ENCODE results near the gene HOXB7.

HOXB7 gene

DNA sequence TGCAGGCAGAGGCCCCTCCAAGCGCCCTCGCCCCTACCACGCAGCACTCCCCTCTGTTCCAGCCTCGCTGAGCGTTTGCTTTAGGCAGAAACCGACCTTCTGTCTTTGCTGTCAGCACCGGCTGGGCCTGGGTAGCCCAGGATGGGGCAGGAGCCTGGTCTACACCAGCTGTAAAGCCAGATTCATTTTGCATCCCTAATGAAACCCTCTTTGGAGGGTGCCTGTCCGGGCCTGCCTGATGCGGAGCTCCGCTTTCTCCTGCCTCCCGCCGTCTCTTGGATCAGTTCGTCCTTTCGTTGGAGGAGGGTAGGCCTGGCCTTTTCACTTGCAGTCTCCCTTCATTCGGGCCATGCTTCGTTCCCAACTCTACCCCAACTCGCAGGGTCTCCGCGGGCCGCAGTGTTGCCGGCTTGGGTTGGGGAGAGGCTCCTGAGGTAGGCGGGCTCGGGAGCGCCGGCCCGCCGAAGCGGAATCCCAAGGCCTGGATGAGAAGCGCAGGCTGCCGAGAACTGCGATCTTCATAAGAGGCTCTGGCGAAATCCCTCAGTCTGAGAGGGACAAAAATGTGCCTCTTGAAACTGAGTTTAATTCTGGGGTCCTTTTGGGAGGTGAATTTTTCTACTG lies 9.1 kb upstream of the HOXB7 start:
- Histone ChIP-seq H3K27ac (ENCODE audit: low read depth, low read length) (no peak overlapping the region), H3K4me3 (ENCODE audit: low read depth, low read length) (no peak overlapping the region), H3K36me3 (ENCODE audit: control insufficient read depth, insufficient read depth, low read length) (no peaks in the 10 kb centered on the region), H3K4me1 (ENCODE audit: control insufficient read depth, insufficient read depth, low read length) (no peaks in the 10 kb centered on the region), H3K27me3 (ENCODE audit: control insufficient read depth, insufficient read depth, low read length) (peaks cover 100% of the 10 kb centered on the region), H3K9me3 (ENCODE audit: control insufficient read depth, insufficient read depth, low read length) (0 out of 2 replicates have a peak, but pooled peaks cover 3% of the 10 kb centered on the region), H3K9ac (ENCODE audit: low read depth, low read length) (no peak overlapping the region)

- Histone ChIP-seq H3K4me3 (ENCODE audit: low read depth, low read length) (no peak overlapping the region), H3K9me3 (ENCODE audit: control insufficient read depth, insufficient read depth, low read length) (0 out of 2 replicates have a peak, but pooled peaks cover 3% of the 10 kb centered on the region), H3K27ac (ENCODE audit: low read depth, low read length) (no peak overlapping the region), H3K9ac (ENCODE audit: low read depth, low read length) (no peak overlapping the region), H3K36me3 (ENCODE audit: control insufficient read depth, insufficient read depth, low read length) (no peaks in the 10 kb centered on the region), H3K4me1 (ENCODE audit: control insufficient read depth, insufficient read depth, low read length) (no peaks in the 10 kb centered on the region), H3K27me3 (ENCODE audit: control insufficient read depth, insufficient read depth, low read length) (peaks cover 100% of the 10 kb centered on the region)
Observed at GRCh38 chr17:48618256-48618896, 7.6 kb upstream of the HOXB7 start.

DNA sequence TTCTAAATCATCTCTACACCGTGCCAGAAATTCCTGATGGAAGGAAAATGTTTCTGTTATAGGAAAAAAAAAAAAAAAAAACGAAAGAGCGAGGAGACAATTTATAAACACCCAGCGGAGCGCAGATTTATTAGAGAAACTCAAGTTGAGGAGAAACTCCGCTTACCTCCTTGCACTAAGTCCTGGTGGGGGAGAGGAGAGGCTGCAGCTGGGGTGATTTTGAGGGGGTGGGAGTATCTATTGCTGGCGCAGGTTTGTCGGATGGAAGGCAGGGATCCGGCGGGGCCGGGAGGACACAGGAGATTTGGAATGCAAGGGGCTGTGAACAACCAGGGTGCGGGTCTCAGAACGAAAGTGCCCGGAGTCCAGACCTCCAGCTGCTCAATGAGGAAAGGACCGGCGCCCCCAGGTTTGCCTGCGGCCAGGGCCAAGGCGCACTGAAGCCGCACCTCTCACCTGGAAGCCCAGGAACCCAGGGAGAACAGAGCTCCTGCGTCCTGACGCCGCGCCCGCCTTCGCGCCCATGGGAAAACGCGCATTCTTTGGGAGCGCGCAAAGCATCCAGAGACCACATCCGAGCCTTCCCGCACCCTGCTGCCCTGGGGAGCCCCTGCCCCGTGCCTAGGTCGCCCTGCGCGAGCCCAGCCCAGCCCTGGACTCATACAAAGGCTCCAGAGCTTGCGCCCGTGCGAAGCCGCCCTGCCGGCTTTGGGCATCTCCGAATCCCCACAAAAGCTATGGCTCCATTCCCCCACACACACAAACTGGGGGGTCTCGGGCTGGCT lies 6.8 kb upstream of the HOXB7 start:
- Histone ChIP-seq H3K27me3 (ENCODE audit: control insufficient read depth, insufficient read depth, low read length) (peaks cover 100% of the 10 kb centered on the region), H3K4me1 (ENCODE audit: control insufficient read depth, insufficient read depth, low read length) (no peaks in the 10 kb centered on the region), H3K9me3 (ENCODE audit: control insufficient read depth, insufficient read depth, low read length) (0 out of 2 replicates have a peak, but pooled peaks cover 3% of the 10 kb centered on the region), H3K4me3 (ENCODE audit: low read depth, low read length) (no peak overlapping the region), H3K36me3 (ENCODE audit: control insufficient read depth, insufficient read depth, low read length) (no peaks in the 10 kb centered on the region), H3K27ac (ENCODE audit: low read depth, low read length) (no peak overlapping the region), H3K9ac (ENCODE audit: low read depth, low read length) (no peak overlapping the region)

DNA sequence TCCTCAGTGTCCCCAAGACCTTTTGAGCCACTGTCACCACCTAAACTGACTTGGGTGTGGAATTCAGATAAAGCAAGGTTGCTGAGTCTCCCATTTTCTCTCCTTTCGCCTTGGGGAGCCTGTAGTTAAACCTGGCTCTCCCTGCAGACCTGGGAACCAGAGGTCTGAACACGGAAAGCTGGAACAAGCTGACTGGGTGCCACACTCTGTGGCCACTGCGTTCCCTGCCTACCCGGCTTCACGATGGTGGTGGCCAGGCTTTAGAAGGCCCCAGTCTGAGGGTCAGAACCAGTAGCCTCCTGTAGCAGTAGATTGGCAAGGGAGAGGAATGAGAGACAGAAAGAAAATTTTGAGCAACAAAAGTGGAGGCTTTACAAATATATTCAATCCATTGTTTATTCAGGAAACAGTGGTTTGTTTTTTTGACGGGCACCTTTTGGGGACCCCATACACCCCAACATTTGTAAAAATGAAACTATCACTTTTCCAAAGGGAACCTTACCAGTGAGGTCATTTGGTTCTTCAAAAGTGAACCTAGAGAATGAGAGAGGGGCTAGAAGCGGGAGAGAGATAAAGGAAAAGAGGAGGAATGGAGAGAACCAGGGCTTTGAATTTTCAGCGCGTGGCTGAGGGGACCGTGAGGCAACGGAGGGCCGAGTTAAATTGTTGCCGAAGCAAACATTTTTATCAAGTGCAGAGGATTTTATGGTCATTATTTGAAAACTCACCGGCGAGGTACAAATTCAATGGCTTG lies 6.1 kb upstream of the HOXB7 start:
- 0 out of 2 replicates have a peak, but pooled peaks cover under 1% of the 10 kb centered on the region for H3K9me3 ChIP-seq (ENCODE audit: control insufficient read depth, insufficient read depth, low read length)
- no peak overlapping the region for H3K9ac ChIP-seq (ENCODE audit: low read depth, low read length)
- no peaks in the 10 kb centered on the region for H3K4me1 ChIP-seq (ENCODE audit: control insufficient read depth, insufficient read depth, low read length)
- H3K27me3 ChIP-seq (ENCODE audit: control insufficient read depth, insufficient read depth, low read length), result peaks cover 100% of the 10 kb centered on the region
- no peaks in the 10 kb centered on the region for H3K36me3 ChIP-seq (ENCODE audit: control insufficient read depth, insufficient read depth, low read length)
- H3K4me3 ChIP-seq (ENCODE audit: low read depth, low read length), result no peak overlapping the region
- no peak overlapping the region for H3K27ac ChIP-seq (ENCODE audit: low read depth, low read length)

DNA sequence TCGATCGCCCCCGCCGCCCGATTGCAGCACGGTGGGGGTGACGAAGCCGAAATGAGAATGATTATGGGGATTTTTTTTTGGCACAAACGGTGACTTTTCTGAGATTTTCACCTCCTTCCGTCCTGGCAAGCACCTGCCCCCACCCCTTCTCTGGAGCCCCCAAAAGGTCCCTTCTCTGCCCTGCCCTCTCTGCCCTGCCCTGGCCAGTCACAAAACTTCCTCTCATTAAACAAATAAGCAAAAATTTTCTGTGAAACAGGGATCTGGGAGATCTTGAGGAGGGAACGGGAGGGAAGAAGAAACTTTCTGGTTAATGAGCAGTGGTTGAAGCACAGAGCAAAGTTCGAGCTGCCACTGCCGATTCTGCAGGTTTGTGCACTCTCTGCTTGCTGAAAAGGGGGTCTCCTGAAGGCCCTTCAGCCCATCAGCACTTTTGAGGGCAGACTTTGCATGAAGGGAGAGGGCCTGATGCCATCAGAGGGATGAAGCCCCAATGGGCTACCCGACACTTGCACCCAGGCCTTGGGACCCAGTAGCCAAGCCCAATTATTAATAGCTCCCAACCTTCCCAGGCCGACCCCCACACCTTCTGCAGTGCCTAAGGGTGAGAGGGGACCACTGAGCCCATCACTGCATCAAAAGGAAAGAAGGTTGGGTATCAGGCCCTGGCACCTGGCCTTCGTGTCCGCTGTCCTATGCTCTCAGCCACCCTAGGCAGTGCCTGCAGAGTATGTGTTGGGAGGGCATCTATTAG lies 5.3 kb upstream of the HOXB7 start:
- Histone ChIP-seq H3K9me3 (ENCODE audit: control insufficient read depth, insufficient read depth, low read length) (no peaks in the 10 kb centered on the region), H3K27ac (ENCODE audit: low read depth, low read length) (no peak overlapping the region), H3K36me3 (ENCODE audit: control insufficient read depth, insufficient read depth, low read length) (no peaks in the 10 kb centered on the region), H3K9ac (ENCODE audit: low read depth, low read length) (no peak overlapping the region), H3K4me3 (ENCODE audit: low read depth, low read length) (no peak overlapping the region), H3K4me1 (ENCODE audit: control insufficient read depth, insufficient read depth, low read length) (no peaks in the 10 kb centered on the region), H3K27me3 (ENCODE audit: control insufficient read depth, insufficient read depth, low read length) (peaks cover 100% of the 10 kb centered on the region)

GRCh38 chr17:48615047-48615962 lies 4.5 kb upstream of the HOXB7 start, which contains the start of gene HOXB8:
Gene HOXB8 (minus strand): TSS chr17:48615292. CDS start chr17:48614704, 588 bp downstream.
- H3K27ac ChIP-seq (ENCODE audit: low read depth, low read length), result no peak within 1 kb of the TSS
- H3K9ac ChIP-seq (ENCODE audit: low read depth, low read length), result no peak within 1 kb of the TSS
- H3K27me3 ChIP-seq (ENCODE audit: control insufficient read depth, insufficient read depth, low read length), result peaks cover 100% of the 10 kb centered on the region
- H3K9me3 ChIP-seq (ENCODE audit: control insufficient read depth, insufficient read depth, low read length), result no peaks in the 10 kb centered on the region
- H3K4me3 ChIP-seq (ENCODE audit: low read depth, low read length), result no peak within 1 kb of the TSS
- H3K4me1 ChIP-seq (ENCODE audit: control insufficient read depth, insufficient read depth, low read length), result peaks cover 5% of the 10 kb centered on the region; the same call in 1 of the 2 replicates
- no peaks in the 10 kb centered on the region for H3K36me3 ChIP-seq (ENCODE audit: control insufficient read depth, insufficient read depth, low read length)

- H3K27ac ChIP-seq (ENCODE audit: low read depth, low read length), result no peak overlapping the region
- H3K27me3 ChIP-seq (ENCODE audit: control insufficient read depth, insufficient read depth, low read length), result peaks cover 100% of the 10 kb centered on the region
- no peaks in the 10 kb centered on the region for H3K9me3 ChIP-seq (ENCODE audit: control insufficient read depth, insufficient read depth, low read length)
- H3K36me3 ChIP-seq (ENCODE audit: control insufficient read depth, insufficient read depth, low read length), result no peaks in the 10 kb centered on the region
- no peak overlapping the region for H3K9ac ChIP-seq (ENCODE audit: low read depth, low read length)
- H3K4me1 ChIP-seq (ENCODE audit: control insufficient read depth, insufficient read depth, low read length), result peaks cover 7% of the 10 kb centered on the region; the same call in 1 of the 2 replicates
- no peak overlapping the region for H3K4me3 ChIP-seq (ENCODE audit: low read depth, low read length)
Observed at GRCh38 chr17:48613862-48614694, 3.3 kb upstream of the HOXB7 start.

GRCh38 chr17:48612854-48613691 lies 2.3 kb upstream of the HOXB7 start:
- no peaks in the 10 kb centered on the region for H3K9me3 ChIP-seq (ENCODE audit: control insufficient read depth, insufficient read depth, low read length)
- no peak overlapping the region for H3K4me3 ChIP-seq (ENCODE audit: low read depth, low read length)
- no peak overlapping the region for H3K9ac ChIP-seq (ENCODE audit: low read depth, low read length)
- H3K27ac ChIP-seq (ENCODE audit: low read depth, low read length), result no peak overlapping the region
- H3K4me1 ChIP-seq (ENCODE audit: control insufficient read depth, insufficient read depth, low read length), result peaks cover 7% of the 10 kb centered on the region; the same call in 1 of the 2 replicates
- no peaks in the 10 kb centered on the region for H3K36me3 ChIP-seq (ENCODE audit: control insufficient read depth, insufficient read depth, low read length)
- H3K27me3 ChIP-seq (ENCODE audit: control insufficient read depth, insufficient read depth, low read length), result peaks cover 100% of the 10 kb centered on the region
